ENCODE data around the gene GJB1.

The GJB1 gene

DNA sequence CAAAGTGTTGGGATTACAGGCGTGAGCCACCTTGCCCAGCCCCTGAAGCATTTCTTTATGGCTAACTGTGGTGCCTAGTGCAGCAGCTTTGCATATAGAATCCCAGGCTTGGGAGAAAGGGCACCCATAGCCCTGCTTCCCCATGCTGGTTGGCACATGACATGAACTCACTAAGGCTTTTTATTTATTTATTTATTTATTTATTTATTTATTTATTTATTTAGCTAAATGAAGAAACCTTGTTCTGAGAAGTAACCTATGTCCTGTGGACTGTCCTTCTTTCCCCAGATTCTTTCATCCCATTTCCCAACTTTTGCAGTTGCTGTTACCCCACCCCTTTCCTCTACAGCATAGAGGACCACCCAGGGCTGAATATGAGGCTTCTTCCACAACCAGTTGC is 1.9 kb upstream of the GJB1 start:
- TF ChIP-seq EZH2 (IDR thresholded peaks at IDR 0.05): no peak
- no peak for TF ChIP-seq FOXP2 (optimal IDR thresholded peaks at IDR 0.05; ENCODE audit: control extremely low read depth, extremely low read length, insufficient read depth)
- TF ChIP-seq POLR2AphosphoS5 (IDR thresholded peaks at IDR 0.05; ENCODE audit: borderline replicate concordance, low read depth, low read length): no peak
- H3K36me3 ChIP-seq (ENCODE audit: insufficient read depth, low read length): no peaks in the 10 kb centered on the region
- no peak overlapping the region for H3K27ac ChIP-seq
- no peak for DNase-seq (ENCODE audit: low read depth, low spot score)
- no peaks in the 10 kb centered on the region for H3K9me3 ChIP-seq (ENCODE audit: low read depth, low read length)
- H3K9ac ChIP-seq (ENCODE audit: insufficient read length): no peak overlapping the region
- H3K4me3 ChIP-seq: no peak overlapping the region

DNA sequence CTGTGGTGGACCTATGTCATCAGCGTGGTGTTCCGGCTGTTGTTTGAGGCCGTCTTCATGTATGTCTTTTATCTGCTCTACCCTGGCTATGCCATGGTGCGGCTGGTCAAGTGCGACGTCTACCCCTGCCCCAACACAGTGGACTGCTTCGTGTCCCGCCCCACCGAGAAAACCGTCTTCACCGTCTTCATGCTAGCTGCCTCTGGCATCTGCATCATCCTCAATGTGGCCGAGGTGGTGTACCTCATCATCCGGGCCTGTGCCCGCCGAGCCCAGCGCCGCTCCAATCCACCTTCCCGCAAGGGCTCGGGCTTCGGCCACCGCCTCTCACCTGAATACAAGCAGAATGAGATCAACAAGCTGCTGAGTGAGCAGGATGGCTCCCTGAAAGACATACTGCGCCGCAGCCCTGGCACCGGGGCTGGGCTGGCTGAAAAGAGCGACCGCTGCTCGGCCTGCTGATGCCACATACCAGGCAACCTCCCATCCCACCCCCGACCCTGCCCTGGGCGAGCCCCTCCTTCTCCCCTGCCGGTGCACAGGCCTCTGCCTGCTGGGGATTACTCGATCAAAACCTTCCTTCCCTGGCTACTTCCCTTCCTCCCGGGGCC is 1.2 kb downstream of the GJB1 start:
- H3K36me3 ChIP-seq (ENCODE audit: insufficient read depth, low read length): no peaks in the 10 kb centered on the region
- no peaks in the 10 kb centered on the region for H3K9me3 ChIP-seq (ENCODE audit: low read depth, low read length)
- no peak overlapping the region for H3K4me3 ChIP-seq
- TF ChIP-seq EZH2 (IDR thresholded peaks at IDR 0.05): no peak
- no peak for TF ChIP-seq FOXP2 (optimal IDR thresholded peaks at IDR 0.05; ENCODE audit: control extremely low read depth, extremely low read length, insufficient read depth)
- TF ChIP-seq POLR2AphosphoS5 (IDR thresholded peaks at IDR 0.05; ENCODE audit: borderline replicate concordance, low read depth, low read length): no peak
- H3K9ac ChIP-seq (ENCODE audit: insufficient read length): no peak overlapping the region
- no peak overlapping the region for H3K27ac ChIP-seq
- DNase-seq (ENCODE audit: low read depth, low spot score): no peak

DNA sequence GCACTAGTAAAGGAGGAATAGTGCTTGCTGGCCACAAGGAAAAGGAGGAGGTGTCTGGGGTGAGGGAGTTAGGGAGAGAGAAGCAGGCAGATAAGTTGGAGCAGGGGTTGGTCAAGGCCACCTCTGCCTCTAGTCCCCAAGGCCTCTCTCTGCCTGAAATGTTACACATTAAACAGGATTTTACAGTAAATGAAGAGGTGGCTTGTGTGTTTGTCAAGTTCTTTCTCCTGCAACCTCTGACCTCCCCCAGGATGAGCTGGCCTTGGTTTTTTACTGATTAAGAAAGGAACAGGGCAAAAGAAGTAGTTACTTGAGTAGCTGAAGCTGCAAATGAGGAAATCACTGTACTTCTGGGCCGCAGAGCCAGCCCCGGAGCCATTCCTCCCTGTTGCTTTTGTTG is 2.0 kb downstream of the GJB1 start:
- Histone ChIP-seq H3K9ac (ENCODE audit: insufficient read length) (no peak overlapping the region), H3K9me3 (ENCODE audit: low read depth, low read length) (no peaks in the 10 kb centered on the region), H3K4me3 (no peak overlapping the region), H3K27ac (no peak overlapping the region), H3K36me3 (ENCODE audit: insufficient read depth, low read length) (no peaks in the 10 kb centered on the region)
- no peak for DNase-seq (ENCODE audit: low read depth, low spot score)
- TF ChIP-seq POLR2AphosphoS5 (IDR thresholded peaks at IDR 0.05; ENCODE audit: borderline replicate concordance, low read depth, low read length): no peak
- TF ChIP-seq FOXP2 (optimal IDR thresholded peaks at IDR 0.05; ENCODE audit: control extremely low read depth, extremely low read length, insufficient read depth): no peak
- no peak for TF ChIP-seq EZH2 (IDR thresholded peaks at IDR 0.05)

DNA sequence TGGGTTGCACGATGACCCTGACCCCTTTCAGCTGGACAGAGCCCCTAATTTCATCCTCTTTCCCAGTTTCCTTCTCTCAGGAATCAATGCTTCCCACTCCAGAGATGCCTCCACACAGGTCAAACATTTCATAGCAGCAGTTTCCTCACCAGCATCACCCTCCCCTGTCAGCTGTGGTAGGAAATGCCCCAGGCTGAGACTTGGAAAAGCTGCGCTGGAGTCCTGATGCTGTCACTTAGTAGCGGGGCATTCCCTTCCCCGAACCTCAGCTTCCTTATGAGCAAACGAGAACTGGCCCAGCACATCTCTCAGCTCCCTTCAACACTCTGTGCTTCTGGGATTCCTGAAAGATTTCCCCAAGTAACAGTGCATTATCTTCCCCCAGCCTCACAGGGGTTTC is 2.7 kb downstream of the GJB1 start:
- Histone ChIP-seq H3K9ac (ENCODE audit: insufficient read length) (no peak overlapping the region), H3K4me3 (no peak overlapping the region), H3K36me3 (ENCODE audit: insufficient read depth, low read length) (no peaks in the 10 kb centered on the region), H3K9me3 (ENCODE audit: low read depth, low read length) (no peaks in the 10 kb centered on the region), H3K27ac (no peak overlapping the region)
- TF ChIP-seq FOXP2 (optimal IDR thresholded peaks at IDR 0.05; ENCODE audit: control extremely low read depth, extremely low read length, insufficient read depth): no peak
- TF ChIP-seq POLR2AphosphoS5 (IDR thresholded peaks at IDR 0.05; ENCODE audit: borderline replicate concordance, low read depth, low read length): no peak
- no peak for TF ChIP-seq EZH2 (IDR thresholded peaks at IDR 0.05)
- peak; percentile 32 for DNase-seq (ENCODE audit: low read depth, low spot score)

DNA sequence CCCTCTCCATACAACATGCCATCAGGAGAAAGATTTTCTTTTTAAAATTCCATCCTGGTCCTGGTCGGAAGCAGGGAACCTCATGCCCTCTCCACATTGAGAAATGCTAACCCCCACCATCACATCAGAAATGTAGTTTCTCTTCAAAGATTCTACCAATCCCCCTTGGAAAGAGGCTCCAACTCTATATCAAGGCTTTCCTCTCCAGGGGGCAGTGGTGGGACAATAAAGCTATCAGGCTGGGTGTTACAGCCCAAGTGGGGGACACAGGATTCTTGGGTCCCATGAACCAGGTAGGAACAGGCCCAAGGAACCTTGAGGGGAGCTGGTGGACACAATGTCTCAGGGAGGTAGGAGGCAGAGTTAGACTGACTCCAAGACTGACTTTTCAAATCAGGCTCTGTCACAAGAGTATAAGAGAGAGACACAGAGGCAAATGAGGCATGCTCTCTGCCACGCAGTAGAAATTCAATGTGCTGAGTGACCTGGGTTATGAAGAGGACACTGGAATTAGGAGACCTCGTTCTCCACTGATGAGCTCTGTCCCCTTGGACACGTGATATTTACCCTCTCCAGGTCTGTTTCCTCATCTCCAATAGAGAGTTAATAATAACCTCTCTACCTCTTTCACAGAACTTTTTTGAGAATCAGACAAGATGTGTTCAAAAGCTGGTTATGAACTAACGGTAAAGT is 4.5 kb downstream of the GJB1 start:
- no peaks in the 10 kb centered on the region for H3K36me3 ChIP-seq (ENCODE audit: insufficient read depth, low read length)
- no peak overlapping the region for H3K4me3 ChIP-seq
- TF ChIP-seq EZH2 (IDR thresholded peaks at IDR 0.05): no peak
- TF ChIP-seq POLR2AphosphoS5 (IDR thresholded peaks at IDR 0.05; ENCODE audit: borderline replicate concordance, low read depth, low read length): no peak
- TF ChIP-seq FOXP2 (optimal IDR thresholded peaks at IDR 0.05; ENCODE audit: control extremely low read depth, extremely low read length, insufficient read depth): no peak
- no peak overlapping the region for H3K9ac ChIP-seq (ENCODE audit: insufficient read length)
- DNase-seq (ENCODE audit: low read depth, low spot score): no peak
- no peak overlapping the region for H3K27ac ChIP-seq
- H3K9me3 ChIP-seq (ENCODE audit: low read depth, low read length): no peaks in the 10 kb centered on the region

- TF ChIP-seq EZH2 (IDR thresholded peaks at IDR 0.05) (no peak), FOXP2 (optimal IDR thresholded peaks at IDR 0.05; ENCODE audit: control extremely low read depth, extremely low read length, insufficient read depth) (no peak), POLR2AphosphoS5 (IDR thresholded peaks at IDR 0.05; ENCODE audit: borderline replicate concordance, low read depth, low read length) (no peak)
- H3K4me3 ChIP-seq: no peak overlapping the region
- H3K27ac ChIP-seq: no peak overlapping the region
- no peaks in the 10 kb centered on the region for H3K9me3 ChIP-seq (ENCODE audit: low read depth, low read length)
- no peak overlapping the region for H3K9ac ChIP-seq (ENCODE audit: insufficient read length)
- H3K36me3 ChIP-seq (ENCODE audit: insufficient read depth, low read length): no peaks in the 10 kb centered on the region
- DNase-seq (ENCODE audit: low read depth, low spot score): no peak
Measured at GRCh38 chrX:71228063-71228642, 5.1 kb downstream of the GJB1 start.

DNA sequence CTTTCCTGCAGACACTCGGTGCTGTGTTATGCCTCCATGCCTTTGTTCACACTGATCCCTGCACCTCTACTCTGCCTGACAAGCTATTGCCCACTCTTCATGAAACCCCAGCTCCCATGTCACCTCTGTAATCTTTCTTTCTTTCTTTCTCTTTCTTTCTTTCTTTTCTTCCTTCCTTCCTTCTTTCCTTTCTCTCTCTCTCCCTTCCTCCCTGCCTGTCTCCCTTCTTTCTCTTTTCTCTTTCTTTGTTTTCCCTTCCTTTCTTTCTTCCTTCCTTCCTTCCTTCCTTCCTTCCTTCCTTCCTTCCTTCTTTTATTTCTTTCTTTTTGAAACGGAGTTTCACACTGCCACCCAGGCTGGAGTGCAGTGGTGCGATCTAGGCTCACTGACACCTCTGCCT is 12.5 kb downstream of the GJB1 start:
- Histone ChIP-seq H3K36me3 (ENCODE audit: insufficient read depth, low read length) (peaks cover 5% of the 10 kb centered on the region; the same call in 1 of the 2 replicates), H3K27ac (no peak overlapping the region), H3K4me3 (no peak overlapping the region), H3K9ac (ENCODE audit: insufficient read length) (no peak overlapping the region), H3K9me3 (ENCODE audit: low read depth, low read length) (no peaks in the 10 kb centered on the region)
- no peak for DNase-seq (ENCODE audit: low read depth, low spot score)
- TF ChIP-seq POLR2AphosphoS5 (IDR thresholded peaks at IDR 0.05; ENCODE audit: borderline replicate concordance, low read depth, low read length) (no peak), FOXP2 (optimal IDR thresholded peaks at IDR 0.05; ENCODE audit: control extremely low read depth, extremely low read length, insufficient read depth) (no peak), EZH2 (IDR thresholded peaks at IDR 0.05) (no peak)

- no peaks in the 10 kb centered on the region for H3K9me3 ChIP-seq (ENCODE audit: low read depth, low read length)
- H3K9ac ChIP-seq (ENCODE audit: insufficient read length): no peak overlapping the region
- DNase-seq (ENCODE audit: low read depth, low spot score): no peak
- H3K36me3 ChIP-seq (ENCODE audit: insufficient read depth, low read length): peaks cover 18% of the 10 kb centered on the region; the same call in 1 of the 2 replicates
- H3K4me3 ChIP-seq: no peak overlapping the region
- TF ChIP-seq FOXP2 (optimal IDR thresholded peaks at IDR 0.05; ENCODE audit: control extremely low read depth, extremely low read length, insufficient read depth): no peak
- no peak for TF ChIP-seq EZH2 (IDR thresholded peaks at IDR 0.05)
- no peak for TF ChIP-seq POLR2AphosphoS5 (IDR thresholded peaks at IDR 0.05; ENCODE audit: borderline replicate concordance, low read depth, low read length)
- no peak overlapping the region for H3K27ac ChIP-seq
Measured at GRCh38 chrX:71236836-71237235, 13.8 kb downstream of the GJB1 start.

Measured in SK-N-MC (cell line).